Smooth muscle cell of the brain vasculature (primary cell): ENCODE measurements around the gene SPTBN2.

Source experiments
- DNase-seq: peaks from one replicate; pipeline ENCODE4 v3.0.0-alpha.2; 2012; ENCODE audit warnings: low read depth, low spot score

The SPTBN2 gene

GRCh38 chr11:66685276-66686099, 43.5 kb downstream of the SPTBN2 start:
- DNase-seq, result no peak

GRCh38 chr11:66684635-66685034, 44.4 kb downstream of the SPTBN2 start:
- DNase-seq, result no peak

GRCh38 chr11:66683877-66684276, 45.1 kb downstream of the SPTBN2 start:
- DNase-seq, result no peak

- no peak for DNase-seq
Observed at GRCh38 chr11:66680966-66681645, 47.9 kb downstream of the SPTBN2 start.

GRCh38 chr11:66677599-66678375, 51.2 kb downstream of the SPTBN2 start, which contains the start of gene RBM4B:
Gene RBM4B (minus strand): TSS chr11:66677887. CDS start chr11:66677079, 808 bp downstream.
- DNase-seq, result peak; percentile 91

GRCh38 chr11:66676931-66677598, 52.0 kb downstream of the SPTBN2 start:
- no peak for DNase-seq

- no peak for DNase-seq
Observed at GRCh38 chr11:66676282-66676919, 52.6 kb downstream of the SPTBN2 start.

GRCh38 chr11:66674964-66675602, 53.9 kb downstream of the SPTBN2 start:
- no peak for DNase-seq

- DNase-seq, result no peak
Observed at GRCh38 chr11:66670816-66671215, 58.2 kb downstream of the SPTBN2 start.

- DNase-seq, result no peak
Observed at GRCh38 chr11:66665369-66665768, 63.6 kb downstream of the SPTBN2 start.

GRCh38 chr11:66663741-66664296, 65.2 kb downstream of the SPTBN2 start:
- no peak for DNase-seq

GRCh38 chr11:66659763-66660162, 69.3 kb downstream of the SPTBN2 start:
- DNase-seq, result no peak

GRCh38 chr11:66653123-66653522, 75.9 kb downstream of the SPTBN2 start:
- no peak for DNase-seq

GRCh38 chr11:66652651-66653050, 76.4 kb downstream of the SPTBN2 start:
- DNase-seq, result no peak

- DNase-seq, result no peak
Observed at GRCh38 chr11:66651016-66651415, 78.0 kb downstream of the SPTBN2 start.

- no peak for DNase-seq
Observed at GRCh38 chr11:66649903-66650302, 79.1 kb downstream of the SPTBN2 start.

- no peak for DNase-seq
Observed at GRCh38 chr11:66646828-66647227, 82.2 kb downstream of the SPTBN2 start.

GRCh38 chr11:66643745-66644437, 85.1 kb downstream of the SPTBN2 start:
- no peak for DNase-seq

- DNase-seq, result no peak
Observed at GRCh38 chr11:66641834-66642233, 87.2 kb downstream of the SPTBN2 start.
